Sigmoid colon (tissue), 7 donors: ENCODE data around the gene CTXN1. TPM values are rescaled to one million over a fixed set of nuclear protein-coding genes. Genes with fewer than 3 reads are reported as not detected.

Source experiments
- DNase-seq: peaks from one replicate; pipeline ENCODE4 v3.0.0-alpha.2; 2019
- H3K27ac ChIP-seq, 4 donors: fragments of 200-600 bp; sonication (generic); one replicate each; pipeline ENCODE4 v1.5.1; 2016 to 2019; ENCODE audit warnings: mild to moderate bottlenecking in 1 of 4
- H3K27me3 ChIP-seq, 3 donors: fragments of 200-600 bp; sonication (generic); one replicate each; pipeline ENCODE4 v1.5.1; 2019; ENCODE audit warnings: mild to moderate bottlenecking in 1 of 3
- H3K36me3 ChIP-seq, 4 donors: fragments of 200-600 bp; sonication (generic); one replicate each; pipeline ENCODE4 v1.5.1; 2016 to 2019
- H3K4me1 ChIP-seq, 4 donors: fragments of 200-600 bp; sonication (generic); one replicate each; pipeline ENCODE4 v1.5.1; 2017 to 2019
- H3K4me3 ChIP-seq, 4 donors: fragments of 200-600 bp; sonication (generic); one replicate each; pipeline ENCODE4 v1.5.1; 2017 to 2019; ENCODE audit warnings: mild to moderate bottlenecking in 2 of 4, moderate library complexity in 1 of 4
- H3K9me3 ChIP-seq, 4 donors: fragments of 200-600 bp in 3 of 4; sonication (generic) in 3 of 4; one replicate each; pipeline versions ENCODE4 v1.5.1 to v1.6.1; 2013 to 2019
- EP300 ChIP-seq, 4 donors: sonication (generic); formaldehyde crosslinking; IDR thresholded peaks; one replicate each; pipeline ENCODE4 v1.6.1; 2017; ENCODE audit warnings: antibody characterized with exemption in 4 of 4
- POLR2A ChIP-seq, 2 donors: fragments of 450-650 bp; IDR thresholded peaks; one replicate each; pipeline ENCODE4 v1.6.1; 2016; ENCODE audit warnings: antibody characterized with exemption in 2 of 2, mild to moderate bottlenecking in 2 of 2, moderate library complexity in 2 of 2
- POLR2AphosphoS5 ChIP-seq, 4 donors: sonication (generic); formaldehyde crosslinking; IDR thresholded peaks; one replicate each; pipeline ENCODE4 v1.6.1; 2017; ENCODE audit warnings: antibody characterized with exemption in 4 of 4
- WGBS, 2 donors: extraction: QIAGEN DNeasy Blood & Tissue Kit; methylation state at CpG; one replicate each; pipeline ENCODE4 v1.1.7; 2013; 5-methylcytosine and 5-hydroxymethylcytosine counted together
- intact Hi-C: fragments of 100-400 bp; cut with DNase I; formaldehyde crosslinking; loops from one replicate; pipeline ENCODE4 v1.15.1; 2023
- polyA plus RNA-seq, 3 donors: library from polyadenylated mRNA; stranded (reverse); fragments of 200-250 nt; gene quantifications; one replicate each; pipeline ENCODE4 v1.2.3, GENCODE V29; 2013
- total RNA-seq, 4 donors: library from RNA; depleted of rRNA; stranded (reverse); fragments of >200 nt; gene quantifications; one replicate each; pipeline ENCODE4 v1.1.0, GENCODE V29; 2016
- TF ChIP-seq, protein P1 (sequence below), 4 experiments: fragments of 450-650 bp in 3 of 4; fragments of 200-600 bp in 1 of 4; IDR thresholded peaks; one replicate each; pipeline ENCODE4 v1.5.1; 2016 to 2019; ENCODE audit warnings: antibody characterized with exemption in 4 of 4, mild to moderate bottlenecking in 3 of 4, moderate library complexity in 2 of 4
- donor health status: healthy with polysubstance abuse.
- donor health status: Bipolar disorder and iron deficiency.
- donor health status: healthy.

CTXN1 gene
- total and polyA plus RNA-seq, 7 donors: 0.60 to 92.2 (median 25.3) TPM

DNA sequence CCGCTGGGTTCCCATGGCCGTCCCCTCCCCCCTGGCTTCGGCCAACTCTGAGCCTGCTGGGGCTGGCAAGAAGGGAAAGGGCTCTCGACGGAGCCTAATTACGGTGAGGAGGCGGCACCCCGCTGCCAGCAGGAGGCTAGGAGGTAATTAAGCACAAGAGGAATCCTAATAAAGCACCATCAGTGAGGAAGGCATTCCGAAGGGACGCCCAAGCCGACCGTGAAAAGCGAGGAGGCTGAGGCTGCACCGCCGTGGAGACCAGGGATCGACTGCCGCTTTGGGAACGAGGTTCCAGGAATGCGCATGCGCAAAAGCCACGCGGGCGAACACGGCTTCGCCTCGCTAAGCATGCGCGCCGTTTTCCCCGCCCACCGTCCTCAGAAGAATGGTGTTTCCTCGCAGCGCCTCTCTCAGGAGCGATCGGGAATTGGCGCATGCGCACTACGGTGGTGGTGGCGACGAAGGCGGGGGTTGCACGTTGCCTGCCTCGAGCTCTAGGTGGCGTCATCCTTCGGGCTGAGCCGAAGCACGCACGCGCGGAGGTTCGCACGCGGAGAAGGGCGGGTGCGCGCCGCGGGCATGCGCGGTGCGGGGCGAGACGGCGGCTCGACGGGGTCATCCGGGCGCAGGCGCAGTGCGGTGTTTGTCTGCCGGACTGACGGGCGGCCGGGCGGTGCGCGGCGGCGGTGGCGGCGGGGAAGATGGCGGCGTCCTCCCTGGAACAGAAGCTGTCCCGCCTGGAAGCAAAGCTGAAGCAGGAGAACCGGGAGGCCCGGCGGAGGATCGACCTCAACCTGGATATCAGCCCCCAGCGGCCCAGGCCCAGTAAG, 22.5 kb downstream of the CTXN1 start, which contains the start of gene MAP2K7:
MAP2K7 (plus strand) TSS at position 634 of the 830 bp plus-strand sequence; CDS start at position 702, 68 bp downstream.
- Histone ChIP-seq H3K36me3 (peaks cover 0 to 18% (median 8%) of the 10 kb centered on the region in 4 donors), H3K4me1 (peaks cover 0 to 47% (median 44%) of the 10 kb centered on the region in 4 donors), H3K27me3 (no peaks in the 10 kb centered on the region), H3K9me3 (no peaks in the 10 kb centered on the region), H3K27ac (peak within 1 kb of the TSS; percentile 86 to 91 (median 90)), H3K4me3 (peak within 1 kb of the TSS; percentile 82 to 99 (median 95))
- DNase-seq: peak; percentile 100
- TF ChIP-seq, protein P1, sequence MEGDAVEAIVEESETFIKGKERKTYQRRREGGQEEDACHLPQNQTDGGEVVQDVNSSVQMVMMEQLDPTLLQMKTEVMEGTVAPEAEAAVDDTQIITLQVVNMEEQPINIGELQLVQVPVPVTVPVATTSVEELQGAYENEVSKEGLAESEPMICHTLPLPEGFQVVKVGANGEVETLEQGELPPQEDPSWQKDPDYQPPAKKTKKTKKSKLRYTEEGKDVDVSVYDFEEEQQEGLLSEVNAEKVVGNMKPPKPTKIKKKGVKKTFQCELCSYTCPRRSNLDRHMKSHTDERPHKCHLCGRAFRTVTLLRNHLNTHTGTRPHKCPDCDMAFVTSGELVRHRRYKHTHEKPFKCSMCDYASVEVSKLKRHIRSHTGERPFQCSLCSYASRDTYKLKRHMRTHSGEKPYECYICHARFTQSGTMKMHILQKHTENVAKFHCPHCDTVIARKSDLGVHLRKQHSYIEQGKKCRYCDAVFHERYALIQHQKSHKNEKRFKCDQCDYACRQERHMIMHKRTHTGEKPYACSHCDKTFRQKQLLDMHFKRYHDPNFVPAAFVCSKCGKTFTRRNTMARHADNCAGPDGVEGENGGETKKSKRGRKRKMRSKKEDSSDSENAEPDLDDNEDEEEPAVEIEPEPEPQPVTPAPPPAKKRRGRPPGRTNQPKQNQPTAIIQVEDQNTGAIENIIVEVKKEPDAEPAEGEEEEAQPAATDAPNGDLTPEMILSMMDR (IDR thresholded peaks at IDR 0.05): peak in 3 of 4 experiments; percentile 12 to 21 (median 20)
- TF ChIP-seq POLR2A (IDR thresholded peaks at IDR 0.05) (peak; percentile 15 to 65), EP300 (IDR thresholded peaks at IDR 0.05) (peak in 1 of 4 donors; percentile 73), POLR2AphosphoS5 (IDR thresholded peaks at IDR 0.05) (peak; percentile 83 to 88 (median 84))
- intact Hi-C loops: loop anchor here (1.0 to 5.0 kb wide), 4 partner anchors 17 to 73 kb away; partner anchors contain the start of genes EVI5L and SNAPC2
- WGBS, 2 donors: 0% methylated on average over 89 of the region's 89 CpGs

DNA sequence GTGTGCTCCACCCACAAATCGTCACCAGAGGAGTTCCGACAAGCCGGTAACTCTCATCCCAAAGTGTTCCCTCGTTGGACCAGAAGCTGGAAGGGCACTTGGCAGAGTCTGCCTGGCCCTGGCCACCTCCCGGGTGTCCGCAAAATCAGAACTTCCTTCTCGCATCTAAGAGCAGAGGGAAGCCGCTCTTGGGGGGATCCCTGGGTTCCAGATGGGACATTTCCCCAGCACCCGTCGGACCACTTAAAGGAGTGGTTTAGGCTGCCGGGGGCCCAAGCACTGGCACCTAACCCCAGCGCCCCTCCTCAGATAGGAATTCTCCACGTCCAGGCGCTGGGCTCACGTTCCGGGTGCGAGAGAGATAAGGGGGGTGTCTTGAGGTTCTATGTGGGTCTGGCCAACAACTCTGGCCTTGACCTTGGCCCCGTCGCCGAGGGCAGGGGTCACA, 23.1 kb downstream of the CTXN1 start:
- DNase-seq: no peak
- Histone ChIP-seq H3K36me3 (peaks cover 0 to 18% (median 8%) of the 10 kb centered on the region in 4 donors), H3K27ac (peak overlapping the region; percentile 83 to 90 (median 88)), H3K4me1 (peaks cover 0 to 47% (median 44%) of the 10 kb centered on the region in 4 donors), H3K27me3 (no peaks in the 10 kb centered on the region), H3K4me3 (peak overlapping the region; percentile 43 to 96 (median 52)), H3K9me3 (no peaks in the 10 kb centered on the region)
- intact Hi-C loops: loop anchor here (1.0 to 5.0 kb wide), 3 partner anchors 36 to 73 kb away; partner anchors contain the start of gene EVI5L
- WGBS, 2 donors: 6 to 17% methylated on average over 20 of the region's 20 CpGs
- TF ChIP-seq, protein P1 (IDR thresholded peaks at IDR 0.05): no peak
- TF ChIP-seq POLR2AphosphoS5 (IDR thresholded peaks at IDR 0.05) (no peak), EP300 (IDR thresholded peaks at IDR 0.05) (no peak), POLR2A (IDR thresholded peaks at IDR 0.05) (no peak)

GRCh38 chr19:7901337-7901736, 24.6 kb downstream of the CTXN1 start:
- peaks cover 0 to 8% (median 7%) of the 10 kb centered on the region in 4 donors for H3K36me3 ChIP-seq
- WGBS, 2 donors: 91 to 92% methylated on average over 7 of the region's 7 CpGs
- peaks cover 0 to 32% (median 29%) of the 10 kb centered on the region in 4 donors for H3K4me1 ChIP-seq
- DNase-seq: no peak
- intact Hi-C loops: loop anchor here (5.0 kb wide), 1 partner anchor 34 kb away; no protein-coding TSS in a partner anchor
- H3K27me3 ChIP-seq: no peaks in the 10 kb centered on the region
- TF ChIP-seq EP300 (IDR thresholded peaks at IDR 0.05) (no peak), POLR2A (IDR thresholded peaks at IDR 0.05) (no peak), POLR2AphosphoS5 (IDR thresholded peaks at IDR 0.05) (no peak)
- TF ChIP-seq, protein P1 (IDR thresholded peaks at IDR 0.05): no peak
- no peak overlapping the region for H3K4me3 ChIP-seq
- no peak overlapping the region for H3K27ac ChIP-seq
- no peaks in the 10 kb centered on the region for H3K9me3 ChIP-seq

- DNase-seq: no peak
- 85 to 86% methylated on average over 3 of the region's 3 CpGs for WGBS, 2 donors
These were observed 25.0 kb downstream of the CTXN1 start for GRCh38 chr19:7900931-7901330.

More at GRCh38 chr19:7900931-7901330, 25.0 kb downstream of the CTXN1 start:
- Histone ChIP-seq H3K27ac (no peak overlapping the region), H3K4me3 (no peak overlapping the region), H3K9me3 (no peaks in the 10 kb centered on the region), H3K4me1 (peaks cover 0 to 28% (median 25%) of the 10 kb centered on the region in 4 donors), H3K27me3 (no peaks in the 10 kb centered on the region), H3K36me3 (peaks cover 0 to 4% (median 3%) of the 10 kb centered on the region in 4 donors)
- TF ChIP-seq, protein P1 (IDR thresholded peaks at IDR 0.05): no peak
- TF ChIP-seq EP300 (IDR thresholded peaks at IDR 0.05) (no peak), POLR2AphosphoS5 (IDR thresholded peaks at IDR 0.05) (no peak), POLR2A (IDR thresholded peaks at IDR 0.05) (no peak)
- intact Hi-C loops: loop anchor here (5.0 kb wide), 1 partner anchor 34 kb away; no protein-coding TSS in a partner anchor
